ENCODE measurements around the gene CCNL1.

GRCh38 chr3:157122116-157122515 lies 37.8 kb downstream of the CCNL1 start:
- TF ChIP-seq POLR2AphosphoS5 (IDR thresholded peaks at IDR 0.05; ENCODE audit: low read depth, low read length) (no peak), POLR2A (IDR thresholded peaks at IDR 0.05; ENCODE audit: low read depth, low read length) (no peak)
